AG10803 (cell line): Measurements from ENCODE around the gene B3GALT6.

Experiments
- DNase-seq: peaks from one replicate; pipeline ENCODE4 v3.0.0; 2010; ENCODE audit warnings: low read depth
- H3K4me3 ChIP-seq: 2 replicates; pipeline ENCODE4 v1.5.1; 2011; ENCODE audit warnings: mild to moderate bottlenecking, low read length, control low read depth
- CTCF ChIP-seq: conservative IDR thresholded peaks from 2 replicates; pipeline ENCODE4 v1.5.1; 2011; ENCODE audit warnings: mild to moderate bottlenecking, low read length, control low read depth, inconsistent platforms

Gene B3GALT6

GRCh38 chr1:1215080-1215676, 16.9 kb upstream of the B3GALT6 start:
- TF ChIP-seq CTCF, result no peak
- no peak overlapping the region for H3K4me3 ChIP-seq
- no peak for DNase-seq

GRCh38 chr1:1215881-1216605, 16.0 kb upstream of the B3GALT6 start:
- H3K4me3 ChIP-seq, result no peak overlapping the region
- no peak for DNase-seq
- no peak for TF ChIP-seq CTCF

- DNase-seq, result no peak
- TF ChIP-seq CTCF, result no peak
- H3K4me3 ChIP-seq, result no peak overlapping the region
Measured at GRCh38 chr1:1216770-1217620, 15.0 kb upstream of the B3GALT6 start.

GRCh38 chr1:1217621-1218523, 14.2 kb upstream of the B3GALT6 start:
- TF ChIP-seq CTCF, result no peak
- H3K4me3 ChIP-seq, result no peak overlapping the region
- DNase-seq, result no peak

GRCh38 chr1:1218524-1219200, 13.4 kb upstream of the B3GALT6 start:
- no peak for TF ChIP-seq CTCF
- H3K4me3 ChIP-seq, result no peak overlapping the region
- no peak for DNase-seq

- no peak overlapping the region for H3K4me3 ChIP-seq
- DNase-seq, result no peak
- no peak for TF ChIP-seq CTCF
Measured at GRCh38 chr1:1219341-1219740, 12.7 kb upstream of the B3GALT6 start.
